Naive B cell (primary cell): ENCODE data around the gene CPEB1. TPM values are rescaled to one million over a fixed set of nuclear protein-coding genes. Genes with fewer than 3 reads are reported as not detected.
A peak's percentile ranks its signal among the peaks of the same experiment; 100 is the strongest.
"Not testable (repeated sequence)": the region's sequence is repeated elsewhere in the genome, so short reads cannot be mapped to it uniquely, and the experiment has no call there.

Experiments used
- ATAC-seq, 2 donors: fragments of 150-1000 bp; cut with Tn5 transposase; 2 replicates each; pipeline ENCODE4 v1.10.0; 2021; ENCODE audit warnings: low read depth in 2 of 2, mild to moderate bottlenecking in 2 of 2, moderate library complexity in 2 of 2
- DNase-seq: peaks from one replicate; pipeline ENCODE4 v3.0.0; 2022
- H3K27ac Mint-ChIP-seq, 6 donors: one replicate each; pipeline ENCODE4 v1.8.0; 2020 to 2022; ENCODE audit warnings: mild to moderate bottlenecking in 6 of 6, mixed read lengths in 6 of 6, moderate library complexity in 5 of 6, inconsistent platforms in 2 of 6
- H3K27me3 Mint-ChIP-seq, 3 donors: one replicate each; pipeline ENCODE4 v1.8.0; 2021 to 2022; ENCODE audit warnings: mixed read lengths in 3 of 3, mild to moderate bottlenecking in 1 of 3
- H3K36me3 Mint-ChIP-seq, 2 donors: one replicate each; pipeline ENCODE4 v1.8.0; 2020 to 2022; ENCODE audit warnings: mixed read lengths in 2 of 2, inconsistent platforms in 1 of 2, mild to moderate bottlenecking in 1 of 2
- H3K4me1 Mint-ChIP-seq, 3 donors: one replicate each; pipeline ENCODE4 v1.8.0; 2020 to 2022; ENCODE audit warnings: mixed read lengths in 3 of 3, inconsistent platforms in 1 of 3, mild to moderate bottlenecking in 1 of 3, moderate library complexity in 1 of 3
- H3K4me3 Mint-ChIP-seq, 8 donors: one replicate each; pipeline ENCODE4 v1.8.0; 2020 to 2022; ENCODE audit warnings: mild to moderate bottlenecking in 8 of 8, mixed read lengths in 8 of 8, moderate library complexity in 8 of 8, inconsistent platforms in 2 of 8
- H3K9me3 Mint-ChIP-seq, 7 donors: one replicate each; pipeline ENCODE4 v1.8.0; 2020 to 2022; ENCODE audit warnings: mixed read lengths in 7 of 7, mild to moderate bottlenecking in 5 of 7, inconsistent platforms in 2 of 7, moderate library complexity in 1 of 7
- polyA plus RNA-seq, 6 donors: library from polyadenylated mRNA; unstranded; fragments of 300-500 nt; fragmentation: Illumina TruSeq; gene quantifications; one replicate each; pipeline ENCODE4 v1.2.3, GENCODE V29; 2021; ENCODE audit warnings: low read depth in 6 of 6

CPEB1 gene
- polyA plus RNA-seq, 6 donors from 2014 or later, result 0.09 to 0.24 TPM; not detected in 4

DNA sequence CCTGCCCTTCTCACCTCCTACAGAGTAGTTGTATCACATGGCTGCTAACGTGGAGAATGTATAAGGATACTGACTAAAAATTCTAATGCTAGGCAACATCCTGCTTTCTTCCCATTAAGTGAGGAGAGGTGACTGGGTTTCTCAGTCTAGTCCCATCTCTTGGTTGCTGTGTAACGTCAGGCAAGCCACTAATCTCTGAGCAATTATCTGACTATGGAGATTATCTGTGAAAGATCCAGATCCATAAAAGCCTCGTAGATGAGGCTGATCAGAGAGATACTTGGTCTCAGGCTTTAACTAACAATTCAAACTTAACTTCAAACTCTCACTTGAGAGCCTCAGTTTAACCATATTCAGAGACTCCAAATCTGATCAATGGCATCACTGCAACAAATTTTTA is 102.2 kb downstream of the CPEB1 start:
- DNase-seq (no peak), ATAC-seq (no peak)
- Mint-ChIP-seq H3K4me3 (peak overlapping the region in 1 of 8 donors; percentile 37), H3K27me3 (peaks cover 5 to 21% (median 12%) of the 10 kb centered on the region in 3 donors), H3K36me3 (no peaks in the 10 kb centered on the region), H3K27ac (no peak overlapping the region), H3K4me1 (peaks cover 6 to 9% (median 9%) of the 10 kb centered on the region in 3 donors), H3K9me3 (no peaks in the 10 kb centered on the region)

DNA sequence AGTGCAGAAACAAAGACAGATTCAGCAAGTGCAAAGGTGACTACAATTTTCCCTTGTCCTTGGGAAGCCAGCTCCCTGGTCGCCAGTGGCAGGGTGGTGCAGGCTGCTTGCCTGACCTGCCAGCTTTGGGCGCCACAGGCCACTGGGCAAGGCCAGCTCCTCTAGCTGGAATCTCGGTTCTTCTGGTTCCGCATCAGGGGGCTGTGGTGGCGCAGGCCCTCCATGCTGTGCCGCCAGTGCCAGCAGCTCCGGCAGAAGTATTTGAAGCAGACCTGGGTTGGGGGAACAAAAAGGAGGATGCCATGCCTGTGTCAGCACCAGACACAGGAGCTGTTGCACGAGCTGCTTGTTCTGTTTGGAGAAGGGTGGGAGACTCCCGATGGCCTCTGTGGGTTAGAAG is 102.7 kb downstream of the CPEB1 start:
- peaks cover 6 to 14% (median 13%) of the 10 kb centered on the region in 3 donors for H3K4me1 Mint-ChIP-seq
- ATAC-seq, result no peak
- no peak overlapping the region for H3K27ac Mint-ChIP-seq
- H3K27me3 Mint-ChIP-seq, result peaks cover 4 to 19% (median 8%) of the 10 kb centered on the region in 3 donors
- H3K4me3 Mint-ChIP-seq, result no peak overlapping the region
- H3K36me3 Mint-ChIP-seq, result peaks cover 0 to under 1% of the 10 kb centered on the region in 2 donors
- H3K9me3 Mint-ChIP-seq, result no peaks in the 10 kb centered on the region
- no peak for DNase-seq

DNA sequence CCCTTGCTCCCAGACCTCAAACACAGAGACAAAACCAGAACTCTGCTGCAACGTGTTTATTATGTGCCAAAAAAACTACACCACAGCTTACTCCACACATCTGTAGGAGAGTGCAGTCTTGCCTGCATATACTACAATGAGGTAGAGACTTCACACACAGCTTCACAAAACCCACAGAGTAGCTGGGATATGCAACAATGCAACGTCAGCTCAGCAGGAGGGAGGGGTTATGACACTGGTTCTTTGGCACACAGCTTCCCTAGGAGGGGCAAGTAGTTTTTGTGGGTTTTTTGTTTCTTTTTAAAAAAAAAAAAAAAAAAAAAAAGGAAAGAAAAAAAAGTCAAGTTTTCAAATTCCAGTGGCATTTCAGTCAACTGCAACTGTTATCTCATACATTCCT is 104.0 kb downstream of the CPEB1 start:
- Mint-ChIP-seq H3K9me3 (no peaks in the 10 kb centered on the region), H3K4me1 (peaks cover 13 to 25% (median 24%) of the 10 kb centered on the region in 3 donors), H3K36me3 (peaks cover 0 to 9% of the 10 kb centered on the region in 2 donors), H3K27ac (no peak overlapping the region), H3K27me3 (peaks cover 4 to 19% (median 8%) of the 10 kb centered on the region in 3 donors), H3K4me3 (peak overlapping the region in 3 of 8 donors; percentile 16 to 98 (median 29))
- no peak for ATAC-seq
- no peak for DNase-seq

DNA sequence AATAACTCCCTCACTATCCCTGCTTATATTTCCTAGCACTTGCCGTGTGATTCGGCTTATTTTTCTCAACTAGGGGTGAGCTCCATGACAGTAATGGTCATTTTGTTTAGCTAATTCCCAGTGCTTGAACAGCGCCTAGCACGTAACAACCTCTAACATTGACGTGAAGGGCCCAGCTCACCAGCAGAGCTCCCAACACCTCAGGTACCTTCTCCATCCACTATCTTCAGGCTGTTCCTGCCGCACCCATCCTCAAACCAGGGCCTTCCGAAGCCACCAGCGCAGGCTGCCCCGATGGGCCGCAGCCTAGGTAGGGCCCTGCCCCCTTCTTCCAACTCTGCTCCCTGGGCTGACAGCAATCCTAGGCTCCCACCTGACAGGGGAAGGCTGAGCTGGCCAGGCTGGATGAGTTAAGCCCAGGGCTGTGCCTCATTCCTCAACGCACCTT is 106.2 kb downstream of the CPEB1 start:
- Mint-ChIP-seq H3K27me3 (peaks cover under 1 to 12% (median 4%) of the 10 kb centered on the region in 3 donors), H3K36me3 (peaks cover 13 to 29% of the 10 kb centered on the region in 2 donors), H3K4me1 (peaks cover 29 to 38% (median 34%) of the 10 kb centered on the region in 3 donors), H3K27ac (peak overlapping the region; percentile 75 to 99 (median 96)), H3K9me3 (no peaks in the 10 kb centered on the region), H3K4me3 (peak overlapping the region; percentile 95 to 99 (median 98))
- DNase-seq (no peak), ATAC-seq (no peak)

DNA sequence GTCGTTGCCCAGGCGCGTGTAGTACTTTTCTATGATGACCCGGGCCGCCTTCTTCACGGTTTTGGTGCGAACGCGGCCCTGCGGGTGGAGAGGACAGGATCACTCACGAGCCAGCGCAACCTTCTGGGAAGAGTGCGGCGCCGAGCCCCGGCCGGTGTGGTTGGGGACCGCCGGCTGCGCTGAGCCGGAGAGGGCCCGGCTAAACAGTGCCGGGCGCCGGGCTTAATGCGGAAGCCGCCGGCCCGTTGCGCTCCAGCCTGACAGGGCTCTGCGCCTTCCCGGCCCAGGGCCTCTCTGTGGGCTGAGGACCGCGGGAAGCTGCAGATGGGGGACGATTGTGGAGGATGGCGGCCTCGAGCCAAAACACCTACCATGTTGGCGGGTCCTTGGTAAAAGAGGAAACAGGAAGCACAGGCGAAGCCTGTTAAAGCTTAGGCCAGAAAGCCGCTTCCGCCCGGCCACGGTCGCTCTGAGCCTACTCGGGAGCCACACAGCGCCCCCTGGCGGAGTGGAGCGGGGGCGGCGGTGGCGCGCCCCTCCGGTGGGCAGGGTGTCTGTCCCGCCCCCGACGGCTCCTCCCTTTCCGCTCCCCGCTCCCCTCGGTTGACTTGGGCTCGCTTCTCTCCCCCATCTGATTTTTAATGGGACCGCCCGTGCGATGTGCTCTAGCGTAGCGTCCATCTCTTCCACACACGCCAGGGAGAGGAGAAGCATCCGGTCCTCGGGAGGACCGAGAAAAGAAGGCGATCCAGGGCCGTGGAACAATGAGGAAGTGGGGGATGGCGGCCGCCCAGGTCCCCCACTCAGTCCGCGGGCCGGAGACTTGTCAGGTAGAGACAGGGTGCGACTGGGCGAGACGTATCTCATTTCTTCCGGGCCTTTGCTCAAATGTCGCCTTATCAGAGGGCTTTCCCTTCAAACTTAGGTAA is 106.8 kb downstream of the CPEB1 start, which contains the start of gene RPS17:
TSS of gene RPS17 (minus strand) at position 403 of the 929 bp plus-strand sequence. CDS start at position 374, 29 bp downstream.
- DNase-seq (peak; percentile 98), ATAC-seq (peak; percentile 92)
- Mint-ChIP-seq H3K27ac (peak within 1 kb of the TSS; percentile 84 to 99 (median 96)), H3K9me3 (no peaks in the 10 kb centered on the region), H3K27me3 (peaks cover 0 to 9% (median 4%) of the 10 kb centered on the region in 3 donors), H3K4me1 (peaks cover 29 to 38% (median 34%) of the 10 kb centered on the region in 3 donors), H3K4me3 (peak within 1 kb of the TSS; percentile 95 to 99 (median 98)), H3K36me3 (peaks cover 16 to 29% of the 10 kb centered on the region in 2 donors)

DNA sequence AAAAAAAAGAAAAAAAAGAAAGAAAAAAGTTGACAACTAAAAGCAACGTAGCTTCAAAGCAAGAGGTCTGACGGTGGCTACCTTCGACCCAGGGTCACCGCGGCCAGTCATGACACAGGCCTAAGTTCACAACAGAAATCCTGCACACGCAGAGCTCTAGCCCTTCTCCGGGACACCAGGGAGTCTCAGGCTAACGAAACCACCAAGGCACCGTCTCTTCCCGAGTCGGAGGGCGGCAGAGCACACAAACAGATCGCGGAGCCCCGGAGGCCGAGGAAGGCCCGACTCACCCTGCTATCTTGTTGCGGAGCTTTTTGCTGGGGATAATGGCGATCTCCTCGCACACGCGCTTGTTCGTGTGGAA is 107.5 kb downstream of the CPEB1 start:
- Mint-ChIP-seq H3K4me1 (peaks cover 29 to 38% (median 34%) of the 10 kb centered on the region in 3 donors), H3K4me3 (peak overlapping the region; percentile 95 to 99 (median 98)), H3K36me3 (peaks cover 19 to 30% of the 10 kb centered on the region in 2 donors), H3K27me3 (peaks cover 0 to 4% (median 0%) of the 10 kb centered on the region in 3 donors), H3K27ac (peak overlapping the region; percentile 84 to 98 (median 93)), H3K9me3 (no peaks in the 10 kb centered on the region)
- DNase-seq (no peak), ATAC-seq (peak; percentile 6 to 8)

DNA sequence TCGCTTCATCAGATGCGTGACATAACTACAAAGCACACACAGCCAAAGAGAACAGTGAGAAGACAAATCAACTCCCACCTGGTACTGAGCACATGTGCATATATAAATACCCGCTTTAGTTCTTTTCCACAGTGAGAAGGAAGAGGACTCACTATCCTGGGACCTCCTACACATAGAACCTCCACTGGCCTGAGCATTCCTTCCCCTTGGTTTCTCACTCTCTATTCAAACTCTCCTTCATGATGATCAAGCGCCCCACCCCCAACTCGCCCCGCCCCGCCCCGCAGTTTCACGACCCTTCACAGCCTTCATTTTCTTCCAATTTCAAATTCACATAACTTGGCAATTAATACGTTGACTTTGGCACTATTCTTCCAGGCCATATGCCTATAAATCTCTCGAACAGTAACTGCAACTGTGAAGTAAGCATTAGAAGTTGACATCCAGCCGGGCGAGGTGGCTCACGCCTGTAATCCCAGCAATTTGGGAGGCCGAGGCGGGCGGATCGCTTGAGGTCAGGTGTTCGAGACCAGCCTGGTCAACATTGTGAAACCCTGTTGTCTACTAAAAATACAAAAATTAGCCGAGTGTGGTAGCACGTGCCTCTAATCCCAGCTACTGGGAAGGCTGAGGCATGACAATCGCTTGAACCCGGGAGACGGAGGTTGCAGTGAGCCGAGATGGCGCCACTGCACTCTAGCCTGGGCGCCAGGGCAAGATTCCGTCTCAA is 108.0 kb downstream of the CPEB1 start:
- no peak for ATAC-seq
- H3K4me3 Mint-ChIP-seq, result peak overlapping the region; percentile 95 to 99 (median 98)
- H3K36me3 Mint-ChIP-seq, result peaks cover 25 to 36% of the 10 kb centered on the region in 2 donors
- peaks cover 29 to 38% (median 34%) of the 10 kb centered on the region in 3 donors for H3K4me1 Mint-ChIP-seq
- no peak for DNase-seq
- H3K27me3 Mint-ChIP-seq, result no peaks in the 10 kb centered on the region
- H3K9me3 Mint-ChIP-seq, result peaks cover 0 to 2% (median 0%) of the 10 kb centered on the region in 7 donors
- peak overlapping the region in 5 of 6 donors; percentile 90 to 98 (median 93) for H3K27ac Mint-ChIP-seq

DNA sequence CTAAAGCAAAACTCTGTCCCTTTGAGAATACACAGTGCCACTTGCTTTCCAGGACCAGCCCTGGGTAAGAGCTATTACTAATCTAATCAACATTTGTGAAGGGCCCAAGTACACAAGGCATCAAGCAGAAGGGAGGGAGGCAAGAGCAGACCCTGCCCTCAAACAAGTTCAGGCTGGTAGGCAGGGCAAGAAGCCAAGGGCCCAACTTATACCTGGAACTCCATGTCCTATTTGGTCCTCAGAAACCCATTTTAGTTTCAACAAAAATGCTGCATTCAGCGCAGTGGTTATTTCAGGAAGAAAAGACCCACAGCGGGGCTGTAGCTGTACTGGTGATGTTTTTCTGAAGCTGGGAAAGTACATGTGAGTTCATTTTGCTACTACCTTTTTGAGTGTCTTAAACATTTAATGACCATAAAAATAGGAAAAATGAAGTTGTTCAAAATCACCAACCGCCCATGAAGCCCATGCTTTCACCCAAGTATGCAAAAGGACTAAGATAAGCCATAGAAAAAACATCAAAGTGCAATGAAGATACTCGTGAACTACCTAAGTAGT is 109.7 kb downstream of the CPEB1 start:
- H3K4me3 Mint-ChIP-seq, result peak overlapping the region in 3 of 8 donors; percentile 16 to 98 (median 60)
- H3K27ac Mint-ChIP-seq, result peak overlapping the region in 2 of 6 donors; percentile 57 to 93
- peaks cover 29 to 38% (median 34%) of the 10 kb centered on the region in 3 donors for H3K4me1 Mint-ChIP-seq
- H3K9me3 Mint-ChIP-seq, result peaks cover 0 to 2% (median 0%) of the 10 kb centered on the region in 7 donors
- no peak for DNase-seq
- no peak for ATAC-seq
- H3K27me3 Mint-ChIP-seq, result no peaks in the 10 kb centered on the region
- peaks cover 29 to 41% of the 10 kb centered on the region in 2 donors for H3K36me3 Mint-ChIP-seq

DNA sequence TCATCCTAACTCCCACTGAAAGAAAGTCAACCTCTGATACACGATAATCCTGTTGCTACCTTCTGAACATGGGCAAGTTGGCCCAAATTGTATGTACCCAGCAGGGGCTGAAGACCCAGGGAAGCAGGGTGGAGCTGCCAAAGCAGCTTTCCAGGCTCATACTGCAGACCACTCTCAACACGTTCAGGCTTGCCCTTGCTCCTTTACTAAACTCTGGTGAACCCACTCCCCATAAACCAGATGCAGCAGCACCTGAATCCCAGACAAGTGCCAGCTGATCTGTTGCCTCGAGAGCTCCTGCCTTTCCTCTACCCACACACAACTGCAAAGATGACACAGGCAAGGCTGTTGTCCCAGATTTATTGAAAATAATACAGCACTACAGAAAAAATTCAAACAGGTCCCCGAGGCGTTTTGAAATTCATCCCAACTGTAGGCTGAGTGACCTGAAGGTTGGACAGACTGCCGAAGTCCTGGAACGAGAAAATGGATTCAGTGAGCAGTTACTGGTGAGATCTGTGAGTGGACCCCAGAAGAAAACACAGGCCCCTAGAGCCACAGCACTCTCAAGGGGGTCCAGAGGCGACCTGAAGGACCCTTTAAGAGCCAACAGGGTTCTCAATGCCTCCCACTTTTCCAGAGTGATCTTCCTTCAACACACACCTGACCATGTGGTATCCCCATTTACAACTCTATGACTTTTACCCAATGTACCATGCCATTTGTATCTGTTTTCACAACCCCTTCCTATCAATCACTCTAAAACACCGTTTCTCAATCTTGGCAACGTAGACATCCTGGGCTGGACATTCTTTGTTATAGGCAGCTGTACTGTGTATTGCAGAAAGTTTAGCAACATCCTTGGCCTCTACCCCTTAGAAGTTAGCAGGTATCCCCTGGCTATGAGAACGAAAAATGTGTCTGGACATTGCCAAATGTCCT is 110.5 kb downstream of the CPEB1 start:
- H3K4me3 Mint-ChIP-seq, result peak overlapping the region in 1 of 8 donors; percentile 54
- peaks cover 29 to 41% of the 10 kb centered on the region in 2 donors for H3K36me3 Mint-ChIP-seq
- no peaks in the 10 kb centered on the region for H3K27me3 Mint-ChIP-seq
- H3K4me1 Mint-ChIP-seq, result peaks cover 29 to 38% (median 34%) of the 10 kb centered on the region in 3 donors
- no peak for ATAC-seq
- no peak for DNase-seq
- peak overlapping the region in 4 of 6 donors; percentile 2 to 93 (median 53) for H3K27ac Mint-ChIP-seq
- H3K9me3 Mint-ChIP-seq, result peaks cover 0 to 2% (median 0%) of the 10 kb centered on the region in 7 donors

DNA sequence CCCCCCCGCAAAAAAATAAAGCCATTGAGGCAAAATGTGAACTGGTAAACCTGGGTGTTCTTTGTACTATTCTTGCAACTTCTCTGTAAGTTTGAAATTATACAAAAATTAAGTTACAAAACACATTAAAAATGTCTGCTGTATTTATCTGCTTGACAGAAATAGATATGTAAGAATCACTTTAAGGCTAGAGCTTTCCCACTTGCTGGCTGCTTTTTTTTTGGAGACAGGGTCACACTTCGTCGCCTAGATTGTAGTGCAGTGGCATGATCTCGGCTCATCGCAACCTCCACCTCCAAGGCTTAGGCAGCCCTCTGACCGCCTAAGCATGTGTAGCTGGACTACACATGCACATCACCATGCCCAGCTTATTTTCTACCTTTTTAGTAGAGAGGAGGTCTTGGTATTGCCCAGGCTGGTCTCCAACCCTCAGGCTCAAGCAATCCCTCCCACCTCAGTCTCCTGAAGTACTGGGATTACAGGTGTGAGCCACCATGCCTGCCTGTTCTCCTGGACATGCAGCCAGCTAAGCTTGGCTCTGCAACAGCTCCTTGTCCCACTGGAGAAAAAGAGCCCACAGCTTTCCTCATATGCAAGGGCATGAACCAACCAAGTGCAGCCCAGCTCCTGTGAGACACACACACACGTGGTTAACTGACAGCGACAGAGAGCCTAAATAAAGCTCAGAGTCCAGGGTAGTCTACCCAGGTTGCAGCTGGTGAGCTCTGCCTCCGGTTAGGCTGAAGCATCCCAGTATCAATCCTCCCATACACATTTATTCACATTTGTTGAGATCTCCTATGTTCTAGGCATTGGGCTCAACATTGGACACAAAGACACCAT is 111.4 kb downstream of the CPEB1 start:
- ATAC-seq (no peak), DNase-seq (no peak)
- peak overlapping the region in 3 of 6 donors; percentile 19 to 79 (median 38) for H3K27ac Mint-ChIP-seq
- peak overlapping the region in 2 of 8 donors; percentile 3 to 54 for H3K4me3 Mint-ChIP-seq
- peaks cover 0 to 2% (median 0%) of the 10 kb centered on the region in 7 donors for H3K9me3 Mint-ChIP-seq
- peaks cover 29 to 41% of the 10 kb centered on the region in 2 donors for H3K36me3 Mint-ChIP-seq
- no peaks in the 10 kb centered on the region for H3K27me3 Mint-ChIP-seq
- peaks cover 29 to 39% (median 37%) of the 10 kb centered on the region in 3 donors for H3K4me1 Mint-ChIP-seq

DNA sequence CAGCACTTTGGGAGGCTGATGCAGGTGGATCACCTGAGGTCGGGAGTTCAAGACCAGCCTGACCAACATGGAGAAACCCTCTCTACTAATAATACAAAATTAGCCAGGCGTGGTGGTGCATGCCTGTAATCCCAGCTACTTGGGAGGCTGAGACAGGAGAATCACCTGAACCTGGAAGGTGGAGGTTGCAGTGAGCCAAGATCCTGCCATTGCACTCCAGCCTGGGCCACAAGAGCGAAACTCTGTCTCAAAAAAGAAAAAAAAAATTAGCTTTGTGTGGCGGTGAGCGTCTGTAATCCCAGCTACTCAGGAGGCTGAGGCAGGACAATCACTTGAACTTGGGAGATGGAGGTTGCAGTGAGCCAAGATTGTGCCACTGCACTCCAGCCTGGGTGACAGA is 112.0 kb downstream of the CPEB1 start:
- H3K4me3 Mint-ChIP-seq, result peak overlapping the region in 1 of 8 donors; percentile 34
- peaks cover 29 to 41% of the 10 kb centered on the region in 2 donors for H3K36me3 Mint-ChIP-seq
- not testable (repeated sequence) for DNase-seq, H3K27me3 Mint-ChIP-seq, ATAC-seq, H3K9me3 Mint-ChIP-seq
- H3K27ac Mint-ChIP-seq, result peak overlapping the region in 1 of 6 donors; percentile 38
- H3K4me1 Mint-ChIP-seq, result peaks cover 34 to 40% (median 40%) of the 10 kb centered on the region in 3 donors
